Liver (tissue), 9 donors: ENCODE results near the gene NR3C1. TPM values are rescaled to one million over a fixed set of nuclear protein-coding genes. Genes with fewer than 3 reads are reported as not detected.
A peak's percentile ranks its signal among the peaks of the same experiment; 100 is the strongest.

ENCODE experiments used
- DNase-seq: peaks from one replicate; pipeline ENCODE4 v3.0.0-alpha.2; 2017; ENCODE audit warnings: low spot score
- H3K27ac ChIP-seq, 2 donors: one replicate each; pipeline ENCODE4 v1.7.0; 2013; ENCODE audit warnings: inconsistent platforms in 2 of 2, low read length in 2 of 2, control low read depth in 1 of 2, low read depth in 1 of 2, mild to moderate bottlenecking in 1 of 2
- H3K27me3 ChIP-seq, 4 donors: one replicate each; pipeline versions ENCODE4 v1.6.1 to v1.7.0; 2013; ENCODE audit warnings: low read length in 3 of 4, inconsistent platforms in 1 of 4, mild to moderate bottlenecking in 1 of 4, moderate library complexity in 1 of 4; ENCODE audit not compliant: control insufficient read depth in 4 of 4, insufficient read depth in 4 of 4
- H3K36me3 ChIP-seq, 4 donors: one replicate each; pipeline versions ENCODE4 v1.6.1 to v1.7.0; 2013; ENCODE audit warnings: low read length in 3 of 4, mild to moderate bottlenecking in 3 of 4, low read depth in 1 of 4, moderate library complexity in 1 of 4; ENCODE audit not compliant: control insufficient read depth in 4 of 4, insufficient read depth in 3 of 4
- H3K4me1 ChIP-seq, 4 donors: one replicate each; pipeline versions ENCODE4 v1.6.1 to v1.7.0; 2013; ENCODE audit warnings: low read length in 3 of 4, mild to moderate bottlenecking in 3 of 4, moderate library complexity in 1 of 4; ENCODE audit not compliant: control insufficient read depth in 4 of 4, insufficient read depth in 4 of 4
- H3K4me3 ChIP-seq, 3 donors: one replicate each; pipeline versions ENCODE4 v1.6.1 to v1.7.0; 2013; ENCODE audit warnings: low read length in 3 of 3, control low read depth in 1 of 3, low read depth in 1 of 3, mild to moderate bottlenecking in 1 of 3
- H3K9ac ChIP-seq, 2 donors: one replicate each; pipeline ENCODE4 v1.7.0; 2013; ENCODE audit warnings: low read length in 2 of 2, mild to moderate bottlenecking in 2 of 2, moderate library complexity in 2 of 2, control low read depth in 1 of 2, low read depth in 1 of 2
- H3K9me3 ChIP-seq, 4 donors: one replicate each; pipeline versions ENCODE4 v1.6.1 to v1.7.0; 2013; ENCODE audit warnings: low read length in 3 of 4; ENCODE audit not compliant: control insufficient read depth in 4 of 4
- EGR1 ChIP-seq, 2 donors: IDR thresholded peaks; 2 replicates each; pipeline ENCODE4 v1.6.1; 2016 to 2018; ENCODE audit warnings: antibody characterized with exemption in 2 of 2, low read depth in 2 of 2
- FOXA1 ChIP-seq: IDR thresholded peaks from 2 replicates; pipeline ENCODE4 v1.6.1; 2016; ENCODE audit warnings: antibody characterized with exemption
- FOXA2 ChIP-seq: IDR thresholded peaks from 2 replicates; pipeline ENCODE4 v1.6.1; 2016; ENCODE audit warnings: antibody characterized with exemption
- GABPA ChIP-seq, 2 donors: IDR thresholded peaks in 1 of 2; conservative IDR thresholded peaks in 1 of 2; 2 replicates each; pipeline ENCODE4 v1.6.1; 2016; ENCODE audit warnings: antibody characterized with exemption in 2 of 2, mild to moderate bottlenecking in 1 of 2, moderate library complexity in 1 of 2
- HNF4A ChIP-seq, 2 donors: conservative IDR thresholded peaks; 2 replicates each; pipeline ENCODE4 v1.6.1; 2016; ENCODE audit warnings: antibody characterized with exemption in 2 of 2, mild to moderate bottlenecking in 2 of 2
- HNF4G ChIP-seq: IDR thresholded peaks from 2 replicates; pipeline ENCODE4 v1.6.1; 2016; ENCODE audit warnings: antibody characterized with exemption
- JUND ChIP-seq, 2 donors: IDR thresholded peaks; 2 replicates each; pipeline ENCODE4 v1.6.1; 2016; ENCODE audit warnings: antibody characterized with exemption in 2 of 2
- NR2F2 ChIP-seq: IDR thresholded peaks from 2 replicates; pipeline ENCODE4 v1.6.1; 2016; ENCODE audit warnings: antibody characterized with exemption
- RAD21 ChIP-seq, 2 donors: IDR thresholded peaks; 2 replicates each; pipeline ENCODE4 v1.6.1; 2016; ENCODE audit warnings: antibody characterized with exemption in 2 of 2, mild to moderate bottlenecking in 2 of 2
- RXRA ChIP-seq, 2 donors: IDR thresholded peaks; 2 replicates each; pipeline ENCODE4 v1.6.1; 2017 to 2018; ENCODE audit warnings: antibody characterized with exemption in 2 of 2, mild to moderate bottlenecking in 1 of 2
- SP1 ChIP-seq: IDR thresholded peaks from 2 replicates; pipeline ENCODE4 v1.6.1; 2018; ENCODE audit warnings: antibody characterized with exemption, mild to moderate bottlenecking
- TAF1 ChIP-seq: conservative IDR thresholded peaks from 2 replicates; pipeline ENCODE4 v1.6.1; 2016; ENCODE audit warnings: antibody characterized with exemption, mild to moderate bottlenecking
- YY1 ChIP-seq: IDR thresholded peaks from 2 replicates; pipeline ENCODE4 v1.6.1; 2016; ENCODE audit warnings: antibody characterized with exemption, mild to moderate bottlenecking
- WGBS: extraction: QIAGEN DNeasy Blood & Tissue Kit; methylation state at CpG from one replicate; pipeline ENCODE4 v1.1.7; 2013; 5-methylcytosine and 5-hydroxymethylcytosine counted together
- polyA plus RNA-seq, 2 donors: library from polyadenylated mRNA; stranded (reverse) in 1 of 2; unstranded in 1 of 2; fragments of 200-250 nt in 1 of 2; fragments of >200 nt in 1 of 2; fragmentation: Nextera tagmentation in 1 of 2; extraction: Ambion mirVana in 1 of 2; gene quantifications; one replicate each; pipeline versions ENCODE4 v1.2.1 to v1.2.3, GENCODE V29; 2013 to 2015
- total RNA-seq, 2 donors: library from RNA; depleted of rRNA; stranded (reverse); fragments of >200 nt; gene quantifications; one replicate each; pipeline ENCODE4 v1.2.3, GENCODE V29; 2014
- TF ChIP-seq, protein P1 (sequence below): fragments of 150-350 bp; IDR thresholded peaks from 2 replicates; pipeline ENCODE4 v1.5.1; 2017; ENCODE audit warnings: improper control_type of control experiment, low read depth, low read length; ENCODE audit not compliant: missing input control
- TF ChIP-seq, protein P2 (sequence below): IDR thresholded peaks from 2 replicates; pipeline ENCODE4 v1.6.1; 2016; ENCODE audit warnings: antibody characterized with exemption, mild to moderate bottlenecking
- TF ChIP-seq, protein P3 (sequence below): IDR thresholded peaks from 2 replicates; pipeline ENCODE4 v1.6.1; 2016; ENCODE audit warnings: antibody characterized with exemption
- TF ChIP-seq, protein P4 (sequence below): IDR thresholded peaks from 2 replicates; pipeline ENCODE4 v1.6.1; 2016; ENCODE audit warnings: antibody characterized with exemption
- TF ChIP-seq, protein P5 (sequence below): IDR thresholded peaks from 2 replicates; pipeline ENCODE4 v1.6.1; 2016; ENCODE audit warnings: antibody characterized with exemption
- donor health status: healthy.
- donor health status: healthy.
- donor health status: healthy.
- donor health status: healthy.
- donor health status: healthy.

Gene NR3C1
- total and polyA plus RNA-seq, 4 donors = 24.5 to 36.4 (median 29.0) TPM

DNA sequence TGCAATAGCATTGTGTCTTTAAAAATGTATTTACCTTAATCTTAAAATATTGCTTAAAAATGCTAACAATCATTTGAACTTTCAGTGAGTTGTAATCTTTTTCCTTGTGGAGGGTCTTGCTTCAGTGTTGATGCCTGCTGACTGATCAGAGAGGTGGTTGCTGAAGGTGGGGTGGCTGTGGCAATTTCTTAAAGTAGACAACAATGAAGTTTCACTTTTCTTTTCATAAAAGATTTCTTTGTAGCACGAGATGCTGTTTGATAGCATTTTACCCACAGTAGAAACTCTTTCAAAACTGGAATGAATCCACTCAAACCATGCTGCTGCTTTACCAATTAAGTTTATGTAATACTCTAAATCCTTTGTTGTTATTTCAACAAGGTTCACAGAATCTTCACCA is 50.8 kb downstream of the NR3C1 start:
- Histone ChIP-seq H3K4me1 (peaks cover 22 to 83% (median 60%) of the 10 kb centered on the region in 4 donors), H3K27me3 (no peaks in the 10 kb centered on the region), H3K36me3 (no peaks in the 10 kb centered on the region), H3K4me3 (no peak overlapping the region), H3K9ac (no peak overlapping the region), H3K9me3 (no peaks in the 10 kb centered on the region), H3K27ac (peak overlapping the region in 1 of 2 donors; percentile 22)
- 22% methylated on average over 1 of the region's 1 CpG for WGBS
- TF ChIP-seq RAD21 (IDR thresholded peaks at IDR 0.05) = no peak
- DNase-seq = no peak

DNA sequence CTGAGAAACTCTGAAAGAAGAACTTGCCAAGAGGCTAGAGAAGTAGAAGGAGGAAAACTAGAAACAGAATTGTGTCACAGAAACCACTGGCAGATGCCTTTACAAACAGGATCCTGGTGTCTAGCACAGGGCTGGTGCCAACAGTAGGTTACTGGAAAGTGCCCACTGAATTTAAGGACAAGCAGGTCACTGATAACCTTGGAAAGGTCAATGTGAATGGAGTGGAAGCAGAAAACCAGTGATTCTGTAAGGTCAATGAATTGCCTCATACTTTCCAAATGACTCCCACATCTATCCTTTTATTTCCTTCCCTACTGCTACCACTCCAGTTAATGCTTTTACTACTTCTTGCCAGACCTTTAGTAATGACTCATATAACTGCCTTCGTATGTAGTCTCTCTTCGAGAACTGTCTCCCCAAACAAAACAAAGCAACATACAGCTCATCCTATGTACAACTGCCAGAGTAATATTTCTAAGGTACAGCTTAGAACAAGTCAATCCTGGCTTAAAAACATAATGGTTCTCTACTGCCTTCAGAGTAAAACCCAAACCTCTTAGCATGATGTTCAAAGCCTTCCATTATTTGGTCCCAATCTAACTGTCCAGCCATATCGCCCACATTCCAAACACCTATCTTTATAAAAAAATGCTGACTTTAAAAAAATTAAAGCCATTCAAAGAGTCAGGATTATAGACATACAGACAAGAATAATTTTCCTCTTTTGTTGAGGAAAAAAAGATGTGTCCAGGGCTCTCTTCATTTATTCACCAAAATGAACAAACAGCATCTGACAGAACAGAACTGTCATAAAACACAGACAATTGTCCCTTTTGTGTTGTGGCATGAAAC is 52.5 kb downstream of the NR3C1 start:
- peak overlapping the region; percentile 43 to 84 for H3K27ac ChIP-seq
- peaks cover 24 to 81% (median 66%) of the 10 kb centered on the region in 4 donors for H3K4me1 ChIP-seq
- no peak overlapping the region for H3K4me3 ChIP-seq
- no peaks in the 10 kb centered on the region for H3K36me3 ChIP-seq
- H3K9me3 ChIP-seq = no peaks in the 10 kb centered on the region
- H3K9ac ChIP-seq = no peak overlapping the region
- DNase-seq = no peak
- H3K27me3 ChIP-seq = no peaks in the 10 kb centered on the region
- TF ChIP-seq RXRA (IDR thresholded peaks at IDR 0.05) (peak; percentile 98), FOXA1 (peak; percentile 63), TAF1 (no peak), GABPA (IDR thresholded peaks at IDR 0.05 in 1 of 2, conservative IDR thresholded peaks at IDR 0.05 in 1 of 2) (peak in 1 of 2 donors; percentile 62), JUND (IDR thresholded peaks at IDR 0.05) (peak; percentile 87 to 89), HNF4A (conservative IDR thresholded peaks at IDR 0.05) (peak; percentile 87 to 88), YY1 (peak; percentile 78), NR2F2 (peak; percentile 92), HNF4G (peak; percentile 73), EGR1 (IDR thresholded peaks at IDR 0.05; ENCODE audit: low read depth in 2 of 2) (peak in 1 of 2 donors; percentile 80), SP1 (peak; percentile 90), RAD21 (IDR thresholded peaks at IDR 0.05) (peak; percentile 56 to 68), FOXA2 (peak; percentile 76)
- TF ChIP-seq, protein P1, sequence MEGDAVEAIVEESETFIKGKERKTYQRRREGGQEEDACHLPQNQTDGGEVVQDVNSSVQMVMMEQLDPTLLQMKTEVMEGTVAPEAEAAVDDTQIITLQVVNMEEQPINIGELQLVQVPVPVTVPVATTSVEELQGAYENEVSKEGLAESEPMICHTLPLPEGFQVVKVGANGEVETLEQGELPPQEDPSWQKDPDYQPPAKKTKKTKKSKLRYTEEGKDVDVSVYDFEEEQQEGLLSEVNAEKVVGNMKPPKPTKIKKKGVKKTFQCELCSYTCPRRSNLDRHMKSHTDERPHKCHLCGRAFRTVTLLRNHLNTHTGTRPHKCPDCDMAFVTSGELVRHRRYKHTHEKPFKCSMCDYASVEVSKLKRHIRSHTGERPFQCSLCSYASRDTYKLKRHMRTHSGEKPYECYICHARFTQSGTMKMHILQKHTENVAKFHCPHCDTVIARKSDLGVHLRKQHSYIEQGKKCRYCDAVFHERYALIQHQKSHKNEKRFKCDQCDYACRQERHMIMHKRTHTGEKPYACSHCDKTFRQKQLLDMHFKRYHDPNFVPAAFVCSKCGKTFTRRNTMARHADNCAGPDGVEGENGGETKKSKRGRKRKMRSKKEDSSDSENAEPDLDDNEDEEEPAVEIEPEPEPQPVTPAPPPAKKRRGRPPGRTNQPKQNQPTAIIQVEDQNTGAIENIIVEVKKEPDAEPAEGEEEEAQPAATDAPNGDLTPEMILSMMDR = no peak
- TF ChIP-seq, protein P2, sequence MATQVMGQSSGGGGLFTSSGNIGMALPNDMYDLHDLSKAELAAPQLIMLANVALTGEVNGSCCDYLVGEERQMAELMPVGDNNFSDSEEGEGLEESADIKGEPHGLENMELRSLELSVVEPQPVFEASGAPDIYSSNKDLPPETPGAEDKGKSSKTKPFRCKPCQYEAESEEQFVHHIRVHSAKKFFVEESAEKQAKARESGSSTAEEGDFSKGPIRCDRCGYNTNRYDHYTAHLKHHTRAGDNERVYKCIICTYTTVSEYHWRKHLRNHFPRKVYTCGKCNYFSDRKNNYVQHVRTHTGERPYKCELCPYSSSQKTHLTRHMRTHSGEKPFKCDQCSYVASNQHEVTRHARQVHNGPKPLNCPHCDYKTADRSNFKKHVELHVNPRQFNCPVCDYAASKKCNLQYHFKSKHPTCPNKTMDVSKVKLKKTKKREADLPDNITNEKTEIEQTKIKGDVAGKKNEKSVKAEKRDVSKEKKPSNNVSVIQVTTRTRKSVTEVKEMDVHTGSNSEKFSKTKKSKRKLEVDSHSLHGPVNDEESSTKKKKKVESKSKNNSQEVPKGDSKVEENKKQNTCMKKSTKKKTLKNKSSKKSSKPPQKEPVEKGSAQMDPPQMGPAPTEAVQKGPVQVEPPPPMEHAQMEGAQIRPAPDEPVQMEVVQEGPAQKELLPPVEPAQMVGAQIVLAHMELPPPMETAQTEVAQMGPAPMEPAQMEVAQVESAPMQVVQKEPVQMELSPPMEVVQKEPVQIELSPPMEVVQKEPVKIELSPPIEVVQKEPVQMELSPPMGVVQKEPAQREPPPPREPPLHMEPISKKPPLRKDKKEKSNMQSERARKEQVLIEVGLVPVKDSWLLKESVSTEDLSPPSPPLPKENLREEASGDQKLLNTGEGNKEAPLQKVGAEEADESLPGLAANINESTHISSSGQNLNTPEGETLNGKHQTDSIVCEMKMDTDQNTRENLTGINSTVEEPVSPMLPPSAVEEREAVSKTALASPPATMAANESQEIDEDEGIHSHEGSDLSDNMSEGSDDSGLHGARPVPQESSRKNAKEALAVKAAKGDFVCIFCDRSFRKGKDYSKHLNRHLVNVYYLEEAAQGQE = peak; percentile 61
- TF ChIP-seq, protein P3, sequence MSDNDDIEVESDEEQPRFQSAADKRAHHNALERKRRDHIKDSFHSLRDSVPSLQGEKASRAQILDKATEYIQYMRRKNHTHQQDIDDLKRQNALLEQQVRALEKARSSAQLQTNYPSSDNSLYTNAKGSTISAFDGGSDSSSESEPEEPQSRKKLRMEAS = peak; percentile 88
- TF ChIP-seq, protein P4, sequence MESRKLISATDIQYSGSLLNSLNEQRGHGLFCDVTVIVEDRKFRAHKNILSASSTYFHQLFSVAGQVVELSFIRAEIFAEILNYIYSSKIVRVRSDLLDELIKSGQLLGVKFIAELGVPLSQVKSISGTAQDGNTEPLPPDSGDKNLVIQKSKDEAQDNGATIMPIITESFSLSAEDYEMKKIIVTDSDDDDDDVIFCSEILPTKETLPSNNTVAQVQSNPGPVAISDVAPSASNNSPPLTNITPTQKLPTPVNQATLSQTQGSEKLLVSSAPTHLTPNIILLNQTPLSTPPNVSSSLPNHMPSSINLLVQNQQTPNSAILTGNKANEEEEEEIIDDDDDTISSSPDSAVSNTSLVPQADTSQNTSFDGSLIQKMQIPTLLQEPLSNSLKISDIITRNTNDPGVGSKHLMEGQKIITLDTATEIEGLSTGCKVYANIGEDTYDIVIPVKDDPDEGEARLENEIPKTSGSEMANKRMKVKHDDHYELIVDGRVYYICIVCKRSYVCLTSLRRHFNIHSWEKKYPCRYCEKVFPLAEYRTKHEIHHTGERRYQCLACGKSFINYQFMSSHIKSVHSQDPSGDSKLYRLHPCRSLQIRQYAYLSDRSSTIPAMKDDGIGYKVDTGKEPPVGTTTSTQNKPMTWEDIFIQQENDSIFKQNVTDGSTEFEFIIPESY = peak; percentile 61
- TF ChIP-seq, protein P5, sequence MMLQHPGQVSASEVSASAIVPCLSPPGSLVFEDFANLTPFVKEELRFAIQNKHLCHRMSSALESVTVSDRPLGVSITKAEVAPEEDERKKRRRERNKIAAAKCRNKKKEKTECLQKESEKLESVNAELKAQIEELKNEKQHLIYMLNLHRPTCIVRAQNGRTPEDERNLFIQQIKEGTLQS = peak; percentile 81
- 82% methylated on average over 3 of the region's 3 CpGs for WGBS
